IPS DF 4.7 (cell line): ENCODE results near the gene TNRC6C.

ENCODE experiments used
- DNase-seq: peaks from one replicate; pipeline ENCODE4 v3.0.0-alpha.2; 2013; ENCODE audit warnings: low spot score; ENCODE audit errors: extremely low read depth

Gene TNRC6C

GRCh38 chr17:78012428-78012827 is 53.9 kb downstream of the TNRC6C start:
- DNase-seq = no peak

GRCh38 chr17:78013683-78014467 is 55.4 kb downstream of the TNRC6C start:
- peak; percentile 28 for DNase-seq

- no peak for DNase-seq
These were observed 56.1 kb downstream of the TNRC6C start for GRCh38 chr17:78014646-78015045.

- DNase-seq = no peak
These were observed 58.3 kb downstream of the TNRC6C start for GRCh38 chr17:78016852-78017251.

- no peak for DNase-seq
These were observed 61.0 kb downstream of the TNRC6C start for GRCh38 chr17:78019367-78019975.

GRCh38 chr17:78019976-78020716 is 61.6 kb downstream of the TNRC6C start:
- no peak for DNase-seq

GRCh38 chr17:78020717-78021108 is 62.2 kb downstream of the TNRC6C start:
- DNase-seq = no peak

GRCh38 chr17:78022425-78022824 is 63.9 kb downstream of the TNRC6C start:
- DNase-seq = no peak

- no peak for DNase-seq
These were observed 64.5 kb downstream of the TNRC6C start for GRCh38 chr17:78023042-78023441.

GRCh38 chr17:78026381-78026780 is 67.9 kb downstream of the TNRC6C start:
- DNase-seq = no peak

- DNase-seq = no peak
These were observed 68.6 kb downstream of the TNRC6C start for GRCh38 chr17:78027121-78027520.

- no peak for DNase-seq
These were observed 71.2 kb downstream of the TNRC6C start for GRCh38 chr17:78029697-78030096.

- DNase-seq = no peak
These were observed 72.9 kb downstream of the TNRC6C start for GRCh38 chr17:78031435-78031834.

- DNase-seq = no peak
These were observed 73.7 kb downstream of the TNRC6C start for GRCh38 chr17:78032166-78032565.

- no peak for DNase-seq
These were observed 76.1 kb downstream of the TNRC6C start for GRCh38 chr17:78034429-78035091.

- no peak for DNase-seq
These were observed 78.8 kb downstream of the TNRC6C start for GRCh38 chr17:78037280-78037679.

- no peak for DNase-seq
These were observed 80.3 kb downstream of the TNRC6C start for GRCh38 chr17:78038748-78039288.

GRCh38 chr17:78039581-78039980 is 81.1 kb downstream of the TNRC6C start:
- no peak for DNase-seq

GRCh38 chr17:78040440-78041385 is 82.2 kb downstream of the TNRC6C start:
- DNase-seq = no peak

- DNase-seq = no peak
These were observed 83.1 kb downstream of the TNRC6C start for GRCh38 chr17:78041386-78042179.
